ENCODE results near the gene PCDHGA5.
A peak's percentile ranks its signal among the peaks of the same experiment; 100 is the strongest.

- peak; percentile 28 for TF ChIP-seq CTCF (IDR thresholded peaks at IDR 0.05; ENCODE audit: low read depth, low read length, poor library complexity, severe bottlenecking)
- no peak for TF ChIP-seq EZH2phosphoT487 (IDR thresholded peaks at IDR 0.05; ENCODE audit: borderline replicate concordance, low read length)
These were observed 49.0 kb downstream of the PCDHGA5 start, which contains the start of gene PCDHGA10 for GRCh38 chr5:141412854-141413539.

All from DOHH2 (cell line).